Omental fat pad (tissue), 4 donors: ENCODE results near the gene ANAPC2. TPM values are rescaled to one million over a fixed set of nuclear protein-coding genes. Genes with fewer than 3 reads are reported as not detected.

Experiments
- ATAC-seq: fragments of 150-250 bp; one replicate; pipeline ENCODE4 v1.9.1; 2016; ENCODE audit warnings: mild to moderate bottlenecking, moderate library complexity; ENCODE audit not compliant: low FRiP score
- DNase-seq: peaks from one replicate; pipeline ENCODE4 v3.0.0-alpha.2; 2019; ENCODE audit warnings: low spot score
- total RNA-seq, 4 donors: library from RNA; depleted of rRNA; stranded (reverse); fragments of >200 nt; gene quantifications; one replicate each; pipeline ENCODE4 v1.1.0, GENCODE V29; 2016
- TF ChIP-seq, protein P1 (sequence below), 3 donors: fragments of 450-650 bp; IDR thresholded peaks; one replicate each; pipeline ENCODE4 v1.5.1; 2016 to 2017; ENCODE audit warnings: antibody characterized with exemption in 3 of 3, mild to moderate bottlenecking in 3 of 3, moderate library complexity in 2 of 3

Gene ANAPC2
- total RNA-seq, 4 donors from 2014 or later, result 17.4 to 38.8 (median 22.8) TPM

DNA sequence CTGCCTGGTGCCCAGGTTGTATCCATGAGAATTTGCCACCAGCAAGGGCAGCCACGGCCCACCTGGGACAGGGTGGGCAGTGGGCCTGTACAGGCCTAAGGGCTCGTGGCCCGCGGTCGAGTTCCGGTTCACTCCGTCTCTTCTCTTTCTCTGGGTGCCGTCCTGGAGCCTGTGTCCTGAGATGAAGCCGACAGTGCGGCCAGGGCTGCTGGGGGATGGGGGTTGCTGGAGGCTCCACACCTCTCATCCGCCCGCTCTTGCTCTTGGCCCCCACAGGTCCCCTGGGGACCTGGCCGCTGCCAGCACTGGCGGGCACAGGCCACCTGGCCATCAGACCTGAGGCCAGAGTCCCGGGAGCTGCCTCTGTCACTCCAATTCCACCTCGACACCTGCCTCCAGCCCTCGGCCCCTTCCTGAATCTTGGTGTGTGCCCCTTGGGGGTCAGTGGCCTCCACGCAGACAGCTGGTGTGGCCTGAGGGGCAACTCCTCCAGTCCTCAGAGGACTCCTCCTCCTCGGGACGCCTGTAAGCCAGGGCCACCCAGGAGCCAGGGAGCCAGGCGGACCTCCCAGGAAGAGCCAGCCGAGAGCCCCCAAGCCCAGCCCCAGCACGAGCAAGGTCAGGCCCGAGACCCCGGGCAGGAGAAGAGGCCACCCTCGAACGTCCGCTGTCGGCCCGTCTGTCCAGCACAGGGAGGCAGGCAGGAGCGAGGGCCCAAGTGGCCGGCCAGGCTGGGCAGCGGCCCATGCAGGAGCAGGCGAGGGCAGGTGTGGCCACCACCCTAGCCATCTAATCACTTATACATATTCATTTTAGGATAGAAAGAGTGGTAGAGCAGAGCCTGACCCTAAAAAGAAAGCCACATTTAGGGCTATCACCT is 23.8 kb downstream of the ANAPC2 start:
- TF ChIP-seq, protein P1, sequence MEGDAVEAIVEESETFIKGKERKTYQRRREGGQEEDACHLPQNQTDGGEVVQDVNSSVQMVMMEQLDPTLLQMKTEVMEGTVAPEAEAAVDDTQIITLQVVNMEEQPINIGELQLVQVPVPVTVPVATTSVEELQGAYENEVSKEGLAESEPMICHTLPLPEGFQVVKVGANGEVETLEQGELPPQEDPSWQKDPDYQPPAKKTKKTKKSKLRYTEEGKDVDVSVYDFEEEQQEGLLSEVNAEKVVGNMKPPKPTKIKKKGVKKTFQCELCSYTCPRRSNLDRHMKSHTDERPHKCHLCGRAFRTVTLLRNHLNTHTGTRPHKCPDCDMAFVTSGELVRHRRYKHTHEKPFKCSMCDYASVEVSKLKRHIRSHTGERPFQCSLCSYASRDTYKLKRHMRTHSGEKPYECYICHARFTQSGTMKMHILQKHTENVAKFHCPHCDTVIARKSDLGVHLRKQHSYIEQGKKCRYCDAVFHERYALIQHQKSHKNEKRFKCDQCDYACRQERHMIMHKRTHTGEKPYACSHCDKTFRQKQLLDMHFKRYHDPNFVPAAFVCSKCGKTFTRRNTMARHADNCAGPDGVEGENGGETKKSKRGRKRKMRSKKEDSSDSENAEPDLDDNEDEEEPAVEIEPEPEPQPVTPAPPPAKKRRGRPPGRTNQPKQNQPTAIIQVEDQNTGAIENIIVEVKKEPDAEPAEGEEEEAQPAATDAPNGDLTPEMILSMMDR (IDR thresholded peaks at IDR 0.05), result no peak
- no peak for DNase-seq

DNA sequence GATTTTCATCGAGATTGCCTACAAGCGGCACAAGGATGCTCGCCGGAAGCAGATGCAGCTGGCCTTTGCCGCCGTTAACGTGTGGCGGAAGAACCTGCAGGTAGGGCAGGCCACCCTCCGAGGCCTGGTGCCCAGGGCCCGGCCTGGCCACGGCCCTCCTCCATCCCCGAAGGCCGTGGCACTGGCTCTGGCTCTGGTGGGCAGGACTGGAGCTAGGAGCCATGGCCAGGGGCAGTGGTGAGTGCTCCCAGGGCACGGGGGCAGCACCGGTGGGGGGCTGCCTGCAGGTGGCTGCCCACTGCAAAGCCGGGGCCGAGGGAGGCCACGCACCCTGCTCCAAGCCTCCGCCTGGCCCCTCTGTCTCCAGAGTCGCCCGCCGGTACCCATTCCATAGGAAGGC is 24.6 kb downstream of the ANAPC2 start:
- DNase-seq, result no peak
- no peak for ATAC-seq
- TF ChIP-seq, protein P1 (IDR thresholded peaks at IDR 0.05), result no peak

More for the DNA sequence above, 23.8 kb downstream of the ANAPC2 start:
- ATAC-seq, result no peak

DNA sequence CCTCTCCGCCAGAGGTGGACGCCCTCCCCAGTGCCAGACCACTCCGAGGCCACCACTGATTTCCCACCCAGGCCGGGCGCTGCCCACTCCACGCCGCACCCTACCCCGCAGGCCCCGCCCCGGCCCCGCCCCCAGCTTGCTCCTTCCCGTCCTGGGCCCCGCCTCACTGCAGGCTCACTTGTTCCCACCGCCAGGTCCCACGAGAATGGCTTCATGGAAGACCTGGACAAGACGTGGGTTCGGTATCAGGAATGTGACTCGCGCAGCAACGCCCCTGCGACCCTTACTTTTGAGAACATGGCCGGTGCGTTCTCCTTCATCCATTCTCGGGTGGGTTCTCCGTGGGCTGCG is 25.0 kb downstream of the ANAPC2 start:
- ATAC-seq (no peak), DNase-seq (no peak)
- TF ChIP-seq, protein P1 (IDR thresholded peaks at IDR 0.05), result no peak

DNA sequence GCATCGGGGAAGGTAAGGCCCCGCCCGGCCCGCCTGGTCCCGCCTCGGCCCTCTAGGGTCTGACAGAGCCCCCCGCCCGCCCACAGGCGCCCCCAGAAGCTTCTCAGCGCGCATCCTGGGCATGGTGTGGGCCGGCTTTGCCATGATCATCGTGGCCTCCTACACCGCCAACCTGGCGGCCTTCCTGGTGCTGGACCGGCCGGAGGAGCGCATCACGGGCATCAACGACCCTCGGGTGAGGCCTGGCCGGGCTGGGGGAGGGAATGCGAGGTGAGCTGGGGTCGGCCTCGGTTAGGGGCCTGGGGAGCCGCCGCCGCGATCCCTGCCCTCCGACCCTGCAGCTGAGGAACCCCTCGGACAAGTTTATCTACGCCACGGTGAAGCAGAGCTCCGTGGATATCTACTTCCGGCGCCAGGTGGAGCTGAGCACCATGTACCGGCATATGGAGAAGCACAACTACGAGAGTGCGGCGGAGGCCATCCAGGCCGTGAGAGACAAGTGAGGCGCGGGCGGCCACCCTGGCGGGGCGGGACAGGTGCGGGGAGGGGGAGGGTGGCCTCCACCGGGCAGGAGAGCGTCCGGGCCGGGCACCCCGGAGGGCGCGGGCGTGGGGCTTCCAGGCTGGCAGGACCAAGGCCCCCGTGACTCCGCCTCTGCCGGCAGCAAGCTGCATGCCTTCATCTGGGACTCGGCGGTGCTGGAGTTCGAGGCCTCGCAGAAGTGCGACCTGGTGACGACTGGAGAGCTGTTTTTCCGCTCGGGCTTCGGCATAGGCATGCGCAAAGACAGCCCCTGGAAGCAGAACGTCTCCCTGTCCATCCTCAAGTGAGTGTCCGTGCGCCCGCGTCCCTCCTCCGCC is 25.6 kb downstream of the ANAPC2 start:
- no peak for DNase-seq
- TF ChIP-seq, protein P1 (IDR thresholded peaks at IDR 0.05), result no peak
- ATAC-seq, result no peak

DNA sequence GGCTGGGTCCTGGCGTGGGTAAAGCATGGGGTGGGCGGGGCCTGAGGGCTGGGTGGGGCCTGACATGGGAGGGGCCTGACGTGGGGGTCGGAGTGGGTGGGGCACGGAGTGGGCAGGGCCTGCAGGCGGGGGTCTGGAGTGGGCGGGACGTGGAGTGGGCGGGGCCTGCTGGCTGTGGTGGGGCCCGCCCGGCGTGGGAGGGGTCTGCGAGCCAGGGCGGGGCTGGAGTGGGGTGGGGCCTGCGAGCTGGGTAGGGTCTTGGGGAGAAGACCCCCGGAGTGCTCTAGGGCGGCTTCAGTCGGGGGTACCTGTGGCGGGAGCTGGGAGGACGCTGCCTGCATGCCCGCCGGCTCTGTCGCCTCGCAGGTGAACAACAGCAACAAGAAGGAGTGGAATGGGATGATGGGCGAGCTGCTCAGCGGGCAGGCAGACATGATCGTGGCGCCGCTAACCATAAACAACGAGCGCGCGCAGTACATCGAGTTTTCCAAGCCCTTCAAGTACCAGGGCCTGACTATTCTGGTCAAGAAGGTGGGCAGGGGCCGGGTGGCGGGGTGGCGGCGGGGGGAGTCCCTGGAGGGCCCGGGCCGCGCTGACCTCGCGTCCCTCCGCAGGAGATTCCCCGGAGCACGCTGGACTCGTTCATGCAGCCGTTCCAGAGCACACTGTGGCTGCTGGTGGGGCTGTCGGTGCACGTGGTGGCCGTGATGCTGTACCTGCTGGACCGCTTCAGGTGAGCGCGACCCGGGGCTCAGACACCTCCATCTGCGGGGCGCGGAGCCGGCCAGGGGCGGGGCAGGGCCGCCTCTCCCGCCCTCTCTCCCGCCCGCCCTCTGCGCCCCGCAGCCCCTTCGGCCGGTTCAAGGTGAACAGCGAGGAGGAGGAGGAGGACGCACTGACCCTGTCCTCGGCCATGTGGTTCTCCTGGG is 26.5 kb downstream of the ANAPC2 start:
- TF ChIP-seq, protein P1 (IDR thresholded peaks at IDR 0.05), result no peak
- no peak for ATAC-seq
- no peak for DNase-seq

DNA sequence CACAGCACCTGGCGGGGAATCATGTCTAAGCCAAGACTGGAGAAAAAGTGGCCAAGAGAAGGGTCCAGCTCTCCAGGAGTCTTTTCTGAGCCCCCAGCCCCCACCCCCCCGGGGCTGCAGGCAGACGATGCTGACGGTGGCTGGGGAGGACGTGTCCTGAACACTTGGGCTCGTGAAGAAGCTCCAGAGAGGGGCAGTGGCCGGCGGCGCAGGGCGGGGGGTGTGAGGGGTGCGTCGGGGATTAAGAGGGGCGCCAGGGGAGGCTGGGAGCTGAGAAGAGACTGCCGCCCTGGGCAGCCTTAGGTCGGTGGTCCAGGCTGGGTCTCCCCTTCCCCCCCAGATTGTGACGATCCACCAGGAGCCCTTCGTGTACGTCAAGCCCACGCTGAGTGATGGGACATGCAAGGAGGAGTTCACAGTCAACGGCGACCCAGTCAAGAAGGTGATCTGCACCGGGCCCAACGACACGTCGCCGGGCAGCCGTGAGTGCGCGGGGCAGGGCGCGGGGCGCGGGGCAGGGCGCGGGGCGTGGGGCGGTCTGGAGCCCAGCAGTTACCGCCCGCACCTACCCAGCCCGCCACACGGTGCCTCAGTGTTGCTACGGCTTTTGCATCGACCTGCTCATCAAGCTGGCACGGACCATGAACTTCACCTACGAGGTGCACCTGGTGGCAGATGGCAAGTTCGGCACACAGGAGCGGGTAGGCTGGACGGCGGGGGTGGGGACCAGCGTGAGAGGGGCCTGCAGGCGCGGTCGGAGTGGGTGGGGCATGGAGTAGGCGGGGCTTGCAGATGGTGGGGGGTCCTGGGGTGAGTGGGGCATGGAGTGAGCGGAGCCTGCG is 27.4 kb downstream of the ANAPC2 start:
- DNase-seq (no peak), ATAC-seq (no peak)
- TF ChIP-seq, protein P1 (IDR thresholded peaks at IDR 0.05), result no peak
